H9 (cell line): ENCODE data around the gene ANKDD1B. TPM values are rescaled to one million over a fixed set of nuclear protein-coding genes. Genes with fewer than 3 reads are reported as not detected.

Experiments used
- DNase-seq: peaks from one replicate; pipeline ENCODE4 v3.0.0-alpha.2; 2017
- H2AFZ ChIP-seq: one replicate; pipeline ENCODE4 v1.6.1; 2013; ENCODE audit warnings: mild to moderate bottlenecking, low read length, control low read depth, moderate library complexity
- H2AK5ac ChIP-seq: 2 replicates; pipeline ENCODE4 v1.6.1; 2013; ENCODE audit warnings: low read length, control low read depth, mixed read lengths; ENCODE audit not compliant: insufficient read length
- H2BK120ac ChIP-seq: one replicate; pipeline ENCODE4 v1.6.1; 2013; ENCODE audit warnings: low read depth, mild to moderate bottlenecking, low read length, control low read depth, inconsistent platforms; ENCODE audit not compliant: poor library complexity, severe bottlenecking
- H2BK12ac ChIP-seq: 2 replicates; pipeline ENCODE4 v1.6.1; 2013; ENCODE audit warnings: low read length, control low read depth, mixed read lengths, low read depth; ENCODE audit not compliant: insufficient read length
- H2BK15ac ChIP-seq: 2 replicates; pipeline ENCODE4 v1.6.1; 2013; ENCODE audit warnings: low read depth, low read length, control low read depth
- H2BK20ac ChIP-seq: one replicate; pipeline ENCODE4 v1.6.1; 2013; ENCODE audit warnings: low read depth, mild to moderate bottlenecking, low read length, control low read depth, inconsistent platforms; ENCODE audit not compliant: poor library complexity, severe bottlenecking
- H2BK5ac ChIP-seq: 2 replicates; pipeline ENCODE4 v1.6.1; 2013; ENCODE audit warnings: low read length, control low read depth, mixed read lengths; ENCODE audit not compliant: insufficient read length
- H3K14ac ChIP-seq: 2 replicates; pipeline ENCODE4 v1.6.1; 2013; ENCODE audit warnings: low read length, control low read depth; ENCODE audit not compliant: insufficient read depth
- H3K18ac ChIP-seq: 2 replicates; pipeline ENCODE4 v1.6.1; 2013; ENCODE audit warnings: low read depth, mild to moderate bottlenecking, mixed read lengths, low read length, control low read depth; ENCODE audit not compliant: insufficient read length
- H3K23ac ChIP-seq: 2 replicates; pipeline ENCODE4 v1.6.1; 2013; ENCODE audit warnings: low read length, control low read depth, mixed read lengths, low read depth; ENCODE audit not compliant: insufficient read length
- H3K23me2 ChIP-seq: 2 replicates; pipeline ENCODE4 v1.6.1; 2013; ENCODE audit warnings: low read depth, mild to moderate bottlenecking, mixed read lengths, low read length, control low read depth; ENCODE audit not compliant: insufficient read length, poor library complexity, severe bottlenecking
- H3K27ac ChIP-seq: 2 replicates; pipeline ENCODE4 v1.5.1; 2013; ENCODE audit warnings: low read length, control low read depth, mixed read lengths, low read depth; ENCODE audit not compliant: insufficient read length
- H3K27me3 ChIP-seq: 2 replicates; pipeline ENCODE4 v1.6.1; 2013; ENCODE audit warnings: low read length, control low read depth, inconsistent platforms; ENCODE audit not compliant: insufficient read depth
- H3K4ac ChIP-seq: 2 replicates; pipeline ENCODE4 v1.6.1; 2013; ENCODE audit warnings: low read depth, mild to moderate bottlenecking, control low read depth, inconsistent platforms, low read length, moderate library complexity
- H3K4me1 ChIP-seq: 2 replicates; pipeline ENCODE4 v1.6.1; 2013; ENCODE audit warnings: low read length, control low read depth, inconsistent platforms; ENCODE audit not compliant: insufficient read depth
- H3K4me2 ChIP-seq: 2 replicates; pipeline ENCODE4 v1.6.1; 2013; ENCODE audit warnings: low read length, control low read depth, mixed read lengths; ENCODE audit not compliant: insufficient read length, insufficient read depth
- H3K56ac ChIP-seq: 2 replicates; pipeline ENCODE4 v1.6.1; 2013; ENCODE audit warnings: low read depth, mild to moderate bottlenecking, mixed read lengths, low read length, control low read depth; ENCODE audit not compliant: insufficient read length
- H3K79me1 ChIP-seq: 2 replicates; pipeline ENCODE4 v1.6.1; 2013; ENCODE audit warnings: low read depth, mild to moderate bottlenecking, moderate library complexity, low read length, control low read depth, inconsistent platforms; ENCODE audit not compliant: insufficient read depth, poor library complexity, severe bottlenecking
- H3K79me2 ChIP-seq: 2 replicates; pipeline ENCODE4 v1.6.1; 2013; ENCODE audit warnings: low read length, control low read depth, inconsistent platforms; ENCODE audit not compliant: insufficient read depth
- H3K9ac ChIP-seq: 2 replicates; pipeline ENCODE4 v1.6.1; 2013; ENCODE audit warnings: low read length, control low read depth, mixed read lengths; ENCODE audit not compliant: insufficient read length; ENCODE audit errors: extremely low read depth
- H3K9me3 ChIP-seq: one replicate; pipeline ENCODE4 v1.6.1; 2013; ENCODE audit warnings: low read depth, low read length, inconsistent platforms; ENCODE audit not compliant: control insufficient read depth
- H3T11ph ChIP-seq: one replicate; pipeline ENCODE4 v1.6.1; 2013; ENCODE audit warnings: mild to moderate bottlenecking, low read length, control low read depth, inconsistent platforms
- H4K20me1 ChIP-seq: one replicate; pipeline ENCODE4 v1.6.1; 2013; ENCODE audit not compliant: control insufficient read depth, insufficient read length, insufficient read depth
- H4K5ac ChIP-seq: 2 replicates; pipeline ENCODE4 v1.6.1; 2013; ENCODE audit warnings: low read depth, mild to moderate bottlenecking, mixed read lengths, low read length, control low read depth; ENCODE audit not compliant: insufficient read length
- H4K8ac ChIP-seq: replicated peaks from 2 replicates; pipeline ENCODE4 v1.6.1; 2013; ENCODE audit warnings: low read length, control low read depth, mixed read lengths, low read depth; ENCODE audit not compliant: insufficient read length
- H4K91ac ChIP-seq: 2 replicates; pipeline ENCODE4 v1.6.1; 2013; ENCODE audit warnings: low read depth, mild to moderate bottlenecking, moderate library complexity, mixed read lengths, low read length, control low read depth; ENCODE audit not compliant: insufficient read length
- H3K27ac Mint-ChIP-seq, 3 experiments: 2 replicates in 2 of 3; 3 replicates in 1 of 3; pipeline ENCODE4 v1.8.0; 2020 to 2021; ENCODE audit warnings: mixed read lengths in 3 of 3, mild to moderate bottlenecking in 1 of 3, moderate library complexity in 1 of 3
- H3K27me3 Mint-ChIP-seq: 2 replicates; pipeline ENCODE4 v1.8.0; 2021; ENCODE audit warnings: low read depth, mild to moderate bottlenecking, moderate library complexity, mixed read lengths
- H3K36me3 Mint-ChIP-seq, 3 experiments: 2 replicates in 2 of 3; 3 replicates in 1 of 3; pipeline ENCODE4 v1.8.0; 2020 to 2021; ENCODE audit warnings: low read depth in 3 of 3, mixed read lengths in 3 of 3; ENCODE audit not compliant: insufficient read depth in 1 of 3
- H3K4me1 Mint-ChIP-seq, 2 experiments: 2 replicates each; pipeline ENCODE4 v1.8.0; 2020; ENCODE audit warnings: mixed read lengths in 2 of 2
- H3K4me3 Mint-ChIP-seq, 2 experiments: 2 replicates in 1 of 2; 3 replicates in 1 of 2; pipeline ENCODE4 v1.8.0; 2020 to 2021; ENCODE audit warnings: mild to moderate bottlenecking in 2 of 2, mixed read lengths in 2 of 2, moderate library complexity in 1 of 2
- H3K9me3 Mint-ChIP-seq, 2 experiments: 2 replicates in 1 of 2; 3 replicates in 1 of 2; pipeline ENCODE4 v1.8.0; 2020; ENCODE audit warnings: mild to moderate bottlenecking in 2 of 2, mixed read lengths in 2 of 2, moderate library complexity in 1 of 2
- CTCF ChIP-seq: fragments of 200-600 bp; sonication (generic); conservative IDR thresholded peaks from 3 replicates; pipeline ENCODE4 v1.8.0; 2021; ENCODE audit warnings: antibody characterized with exemption, mild to moderate bottlenecking
- WGBS: extraction: QIAGEN DNeasy Blood & Tissue Kit; methylation state at CpG from one replicate; pipeline ENCODE4 v1.1.7; 2013; ENCODE audit warnings: missing lambda C conversion rate, low lambda C conversion rate, mixed read lengths; ENCODE audit not compliant: insufficient read length; ENCODE audit errors: extremely low coverage; 5-methylcytosine and 5-hydroxymethylcytosine counted together
- total RNA-seq: library from RNA; stranded (reverse); gene quantifications from 2 replicates; pipeline ENCODE4 v1.2.1, GENCODE V29; 2021

Gene ANKDD1B
- total RNA-seq, 1 experiment from 2014 or later = 0.33 TPM

DNA sequence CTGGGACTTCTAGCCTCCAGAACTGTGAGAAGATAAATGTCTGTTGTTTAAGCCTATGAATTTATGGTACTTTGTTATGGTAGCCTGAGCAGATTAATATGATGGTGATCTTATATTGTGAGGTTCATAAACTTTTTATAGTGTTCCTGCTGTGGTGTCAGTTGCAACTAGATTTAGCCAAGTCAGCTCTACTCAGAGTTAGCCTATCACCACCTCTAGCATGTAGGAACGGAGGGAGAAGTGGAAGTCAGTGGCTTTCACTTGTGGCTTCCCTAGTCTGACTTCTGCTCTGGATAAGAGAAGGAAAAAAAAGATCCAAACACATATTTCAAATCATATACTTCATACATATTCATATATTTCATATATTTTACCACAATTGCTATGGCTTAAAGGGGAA, 99.4 kb downstream of the ANKDD1B start:
- Mint-ChIP-seq H3K27me3 (no peaks in the 10 kb centered on the region), H3K36me3 (peaks cover 0 to 14% (median 0%) of the 10 kb centered on the region in 3 experiments; a peak in 3 of 7 replicates), H3K4me1 (peaks cover 2% of the 10 kb centered on the region in 2 experiments), H3K4me3 (no peak overlapping the region), H3K9me3 (no peaks in the 10 kb centered on the region), H3K27ac (no peak overlapping the region)
- no peak overlapping the region for H2BK12ac ChIP-seq
- peaks cover 3% of the 10 kb centered on the region; the same call in 1 of the 2 replicates for H3K79me2 ChIP-seq
- H2BK5ac ChIP-seq = no peak overlapping the region
- H4K91ac ChIP-seq = no peak overlapping the region
- H2BK20ac ChIP-seq = no peak overlapping the region
- H3K4me2 ChIP-seq = no peak overlapping the region
- no peak overlapping the region for H2BK120ac ChIP-seq
- H3K79me1 ChIP-seq = no peaks in the 10 kb centered on the region
- no peak overlapping the region for H2BK15ac ChIP-seq
- H4K5ac ChIP-seq = no peak overlapping the region
- WGBS = no CpG with 5 or more reads among the region's 1 CpG
- TF ChIP-seq CTCF = no peak
- no peak overlapping the region for H3K14ac ChIP-seq
- no peak overlapping the region for H3K9ac ChIP-seq
- H3K4ac ChIP-seq = no peak overlapping the region
- H2AK5ac ChIP-seq = no peak overlapping the region
- no peak for DNase-seq
- H3K23me2 ChIP-seq = no peaks in the 10 kb centered on the region
- no peak overlapping the region for H3K56ac ChIP-seq
- H3K23ac ChIP-seq = no peak overlapping the region
- no peaks in the 10 kb centered on the region for H4K20me1 ChIP-seq
- H3K27ac ChIP-seq = no peak overlapping the region
- H4K8ac ChIP-seq = no peak overlapping the region
- H3T11ph ChIP-seq = no peak overlapping the region
- no peaks in the 10 kb centered on the region for H3K9me3 ChIP-seq
- H3K4me1 ChIP-seq = no peaks in the 10 kb centered on the region
- H2AFZ ChIP-seq = no peak overlapping the region
- H3K27me3 ChIP-seq = no peaks in the 10 kb centered on the region
- no peak overlapping the region for H3K18ac ChIP-seq
